Cerebellar nuclear complex (tissue), 1 donor: ENCODE data around the gene B4GALT1.

ENCODE experiments used
- DNase-seq, 2 experiments: peaks; one replicate each; lab custom pipeline; 2025; lab: John Stamatoyannopoulos, UW

The B4GALT1 gene

GRCh38 chr9:33139421-33140228 is 27.5 kb downstream of the B4GALT1 start:
- DNase-seq = peak; percentile 50 to 79

DNA sequence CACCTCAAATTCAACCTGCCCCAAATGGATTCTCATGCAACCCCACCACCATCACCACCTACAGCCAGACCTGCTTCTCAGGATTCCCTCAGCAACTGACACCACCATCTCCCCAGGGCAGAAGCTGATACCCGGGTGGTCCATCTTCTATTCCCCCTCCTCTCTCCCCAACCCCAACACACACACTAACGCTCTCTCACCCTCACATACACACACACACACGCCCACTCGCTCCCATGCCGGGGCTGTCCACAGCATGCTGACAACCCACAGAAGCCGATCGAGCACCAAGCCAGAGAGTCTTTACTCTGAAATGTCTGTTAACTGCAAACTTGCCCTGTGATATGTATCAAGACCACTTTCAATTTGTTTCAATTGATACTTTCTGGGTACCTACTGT is 28.4 kb downstream of the B4GALT1 start:
- DNase-seq = no peak

DNA sequence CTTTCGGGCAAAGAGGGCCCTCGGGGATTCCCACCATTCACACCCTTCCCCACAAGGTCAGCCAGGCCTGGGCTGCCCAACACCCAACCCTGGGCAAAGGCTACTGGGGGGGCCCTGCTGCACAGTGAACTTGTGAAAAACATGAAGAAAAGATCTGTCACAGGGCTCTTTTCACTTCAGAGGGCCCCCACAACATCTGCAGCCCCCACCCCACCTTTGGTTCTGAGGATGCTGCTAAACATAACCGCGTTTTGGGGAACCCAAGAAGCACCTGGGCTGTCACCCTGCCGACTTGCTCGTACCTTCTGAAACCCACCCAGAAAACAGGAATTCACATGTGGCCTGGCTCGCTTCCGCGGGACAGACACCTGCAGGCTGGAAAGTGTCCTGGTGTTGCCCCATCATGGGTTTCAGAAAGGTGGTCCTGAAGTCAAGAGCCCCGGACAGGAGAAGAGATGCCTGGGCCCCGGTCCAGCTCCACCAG is 29.3 kb downstream of the B4GALT1 start:
- no peak for DNase-seq

DNA sequence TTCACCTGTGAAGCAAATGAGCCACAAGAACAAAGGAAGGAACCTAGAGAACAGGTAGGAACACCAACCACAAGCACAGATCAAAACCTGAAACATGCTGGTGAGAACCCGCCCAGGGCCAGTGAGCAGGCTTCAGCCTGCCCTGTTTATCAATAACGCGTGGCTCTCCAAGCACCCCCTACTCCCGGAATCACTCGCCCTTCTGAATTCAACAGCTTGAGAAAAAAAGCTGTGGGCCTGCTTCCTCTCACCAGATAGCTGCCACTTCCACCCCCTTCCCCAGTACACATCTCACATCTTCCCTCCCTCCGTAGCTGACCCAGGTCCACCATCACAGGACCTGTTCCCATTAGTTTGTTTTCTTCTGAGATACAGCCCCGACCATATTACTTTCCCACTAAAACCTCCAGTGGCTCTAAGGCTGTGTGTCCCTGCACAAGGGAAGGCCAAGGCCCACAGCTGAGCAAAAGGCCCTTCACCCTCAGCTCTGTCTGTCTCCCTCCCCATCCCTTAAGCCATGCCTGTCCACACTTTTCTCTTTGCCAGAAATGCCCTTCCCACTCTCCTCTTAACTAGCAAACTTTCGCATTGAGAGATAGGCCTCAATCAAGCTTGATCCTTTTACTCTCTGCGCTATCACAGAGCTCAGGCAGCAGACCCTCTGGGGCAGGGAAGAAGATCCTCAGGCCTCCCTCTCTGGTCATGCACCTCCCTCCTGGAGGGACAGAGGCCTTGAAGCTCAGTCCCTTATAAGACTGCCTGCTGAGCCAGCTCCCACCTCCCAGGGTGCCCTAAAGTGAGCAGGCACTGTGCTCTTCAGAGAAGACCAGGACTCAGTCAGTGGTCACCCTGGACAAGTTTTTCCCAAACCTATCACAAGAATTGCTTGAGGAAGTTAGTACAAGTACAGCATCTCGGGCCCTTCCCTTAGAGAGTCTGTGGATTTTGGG is 30.1 kb downstream of the B4GALT1 start:
- DNase-seq = no peak

DNA sequence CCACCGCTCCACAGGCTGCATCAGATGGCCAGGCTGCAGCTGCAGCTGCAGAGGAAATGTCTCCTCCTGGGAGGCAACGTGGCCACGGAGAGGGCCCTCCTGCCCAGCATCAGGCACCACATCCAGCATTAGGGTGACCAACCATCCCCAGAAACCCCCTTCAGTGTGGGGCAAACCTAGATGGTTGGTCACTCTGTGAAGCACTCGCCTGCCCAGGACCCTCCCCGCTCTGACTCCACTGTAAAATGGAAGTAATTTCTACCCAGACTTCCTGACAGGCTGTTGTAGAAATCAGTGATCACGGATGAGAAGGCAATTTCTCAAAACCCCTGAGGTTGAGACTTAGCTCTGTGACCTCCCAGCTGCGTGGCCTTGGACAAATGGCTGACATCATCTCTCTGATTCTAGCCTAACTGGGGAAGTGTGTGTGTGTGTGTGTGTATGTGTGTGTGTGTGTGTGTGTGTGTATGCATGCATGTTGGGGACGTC is 31.6 kb downstream of the B4GALT1 start:
- no peak for DNase-seq

DNA sequence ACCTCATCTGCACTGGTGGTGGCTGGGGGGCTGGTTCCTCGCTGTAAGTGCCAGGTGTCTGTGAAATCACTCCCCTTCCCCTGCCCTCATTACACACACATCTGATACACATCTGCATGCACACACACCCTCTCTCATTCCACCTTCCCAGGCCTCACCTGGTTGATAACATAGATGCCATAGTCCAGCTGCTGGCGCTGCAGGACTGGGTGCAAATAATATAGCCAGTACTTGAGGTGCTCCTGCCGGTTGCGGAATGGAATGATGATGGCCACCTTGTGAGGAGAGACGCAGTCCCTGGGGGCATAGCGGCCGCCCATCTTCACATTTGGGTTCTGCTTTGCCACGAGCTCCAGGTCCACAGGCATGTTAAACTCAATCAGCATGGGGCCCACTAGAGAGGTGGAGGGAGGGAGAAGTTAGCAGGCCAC is 32.1 kb downstream of the B4GALT1 start:
- no peak for DNase-seq

DNA sequence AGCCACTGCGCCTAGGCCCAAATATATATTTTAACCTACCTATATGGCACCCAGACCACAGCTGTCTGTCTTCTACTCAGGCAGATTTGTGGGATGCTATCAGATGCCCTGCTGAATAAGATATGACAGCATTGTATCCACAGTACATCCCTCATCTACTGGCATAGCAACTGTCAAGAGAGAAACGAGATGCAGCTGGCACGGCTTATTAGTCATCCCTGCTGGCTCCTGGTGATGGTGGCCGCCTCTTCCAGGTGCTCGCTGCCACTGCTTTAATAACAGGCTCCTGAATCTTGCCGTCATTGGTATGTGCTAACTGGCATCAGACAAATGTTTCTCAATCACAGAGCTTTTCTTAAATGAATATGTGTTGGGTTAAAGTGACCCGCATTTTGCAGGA is 34.0 kb downstream of the B4GALT1 start:
- DNase-seq = no peak

DNA sequence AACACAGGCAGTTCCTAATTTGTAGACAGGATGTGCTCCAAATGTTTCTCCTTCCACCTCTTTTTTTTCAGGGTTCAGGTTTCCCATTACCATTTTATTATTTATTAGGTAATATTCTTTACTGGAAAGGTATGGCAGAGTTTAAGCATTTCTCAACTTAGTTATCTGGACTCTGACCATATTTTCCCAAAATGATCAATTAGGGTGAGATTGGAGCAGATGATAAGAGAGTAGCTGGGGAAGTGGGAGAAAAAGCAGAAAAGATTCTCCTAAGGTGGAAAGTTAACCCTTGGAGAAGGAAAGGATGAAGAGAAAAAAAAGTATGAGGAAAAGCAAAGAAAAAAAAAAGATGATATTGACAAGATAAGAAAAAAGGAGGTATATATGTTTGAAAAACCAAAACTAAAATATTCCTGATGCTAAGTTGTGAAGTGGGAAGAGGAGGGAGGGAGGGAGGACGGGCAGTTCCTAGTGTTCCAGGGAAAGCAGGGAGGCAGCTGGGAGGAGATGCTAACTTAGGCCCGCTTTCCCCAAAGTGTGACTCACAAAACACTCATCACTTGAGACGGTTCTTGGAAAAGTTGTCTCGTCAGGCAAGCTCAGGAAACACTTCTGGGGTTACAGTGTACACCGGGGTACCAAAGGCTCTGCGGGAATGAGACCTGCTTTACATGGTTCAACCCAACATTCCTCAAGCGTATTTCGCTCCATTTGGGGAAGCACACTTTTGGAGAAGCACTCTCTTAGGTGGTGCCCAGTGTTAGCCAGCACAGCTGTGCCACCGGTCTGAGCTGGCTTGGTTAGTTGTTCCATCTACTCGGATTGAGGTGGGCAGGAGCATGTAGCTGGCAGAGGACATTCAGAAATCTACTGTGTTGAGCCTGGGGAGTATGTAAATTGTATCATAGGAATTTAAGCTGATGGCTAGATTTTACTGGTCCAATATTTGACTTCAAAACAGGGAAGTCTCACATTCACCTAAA is 35.1 kb downstream of the B4GALT1 start:
- DNase-seq = no peak

DNA sequence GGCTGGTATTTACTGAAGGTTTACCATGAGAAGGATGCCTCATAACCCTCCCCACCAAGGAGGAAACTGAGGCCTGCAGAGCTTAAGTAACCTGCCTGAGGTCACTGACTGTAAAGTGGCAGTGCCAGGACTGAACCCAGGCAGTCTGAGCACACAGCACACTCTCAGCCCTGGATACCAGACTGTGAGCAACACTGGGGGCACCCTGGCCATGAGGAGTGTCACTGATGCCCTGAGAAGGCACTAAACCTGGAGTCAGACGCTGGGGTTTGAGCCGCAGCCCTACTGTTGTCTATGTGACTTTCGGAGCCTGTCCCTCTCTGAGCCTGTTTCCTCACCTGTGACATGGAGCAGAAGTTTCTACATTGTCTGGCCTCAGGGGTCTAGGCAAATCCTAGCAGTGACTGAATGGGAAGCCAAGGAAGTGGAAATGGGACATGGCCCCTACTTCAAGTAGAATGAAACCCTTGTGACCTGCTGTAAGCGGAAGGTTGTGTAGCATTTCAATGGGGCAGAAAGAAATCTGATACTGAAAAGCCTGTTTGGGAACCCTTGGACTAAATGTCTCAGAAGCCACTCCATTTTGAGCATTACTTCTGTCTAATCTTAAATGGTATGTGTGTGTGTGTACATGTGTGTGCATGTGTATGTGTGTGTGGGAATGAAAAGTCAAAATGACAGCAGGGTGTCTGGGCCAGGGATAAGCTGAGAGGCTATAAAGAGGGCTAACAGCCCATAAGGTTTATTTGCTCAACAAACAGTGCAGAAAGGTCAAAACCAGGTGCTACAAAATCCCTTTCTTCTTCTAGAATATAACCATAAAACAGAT is 36.0 kb downstream of the B4GALT1 start:
- no peak for DNase-seq

GRCh38 chr9:33129886-33130881 is 37.0 kb downstream of the B4GALT1 start:
- DNase-seq = no peak

- DNase-seq = no peak
Observed at GRCh38 chr9:33129251-33129885, 37.8 kb downstream of the B4GALT1 start.

- no peak for DNase-seq
Observed at GRCh38 chr9:33128570-33128969, 38.6 kb downstream of the B4GALT1 start.

GRCh38 chr9:33127881-33128280 is 39.3 kb downstream of the B4GALT1 start:
- no peak for DNase-seq

DNA sequence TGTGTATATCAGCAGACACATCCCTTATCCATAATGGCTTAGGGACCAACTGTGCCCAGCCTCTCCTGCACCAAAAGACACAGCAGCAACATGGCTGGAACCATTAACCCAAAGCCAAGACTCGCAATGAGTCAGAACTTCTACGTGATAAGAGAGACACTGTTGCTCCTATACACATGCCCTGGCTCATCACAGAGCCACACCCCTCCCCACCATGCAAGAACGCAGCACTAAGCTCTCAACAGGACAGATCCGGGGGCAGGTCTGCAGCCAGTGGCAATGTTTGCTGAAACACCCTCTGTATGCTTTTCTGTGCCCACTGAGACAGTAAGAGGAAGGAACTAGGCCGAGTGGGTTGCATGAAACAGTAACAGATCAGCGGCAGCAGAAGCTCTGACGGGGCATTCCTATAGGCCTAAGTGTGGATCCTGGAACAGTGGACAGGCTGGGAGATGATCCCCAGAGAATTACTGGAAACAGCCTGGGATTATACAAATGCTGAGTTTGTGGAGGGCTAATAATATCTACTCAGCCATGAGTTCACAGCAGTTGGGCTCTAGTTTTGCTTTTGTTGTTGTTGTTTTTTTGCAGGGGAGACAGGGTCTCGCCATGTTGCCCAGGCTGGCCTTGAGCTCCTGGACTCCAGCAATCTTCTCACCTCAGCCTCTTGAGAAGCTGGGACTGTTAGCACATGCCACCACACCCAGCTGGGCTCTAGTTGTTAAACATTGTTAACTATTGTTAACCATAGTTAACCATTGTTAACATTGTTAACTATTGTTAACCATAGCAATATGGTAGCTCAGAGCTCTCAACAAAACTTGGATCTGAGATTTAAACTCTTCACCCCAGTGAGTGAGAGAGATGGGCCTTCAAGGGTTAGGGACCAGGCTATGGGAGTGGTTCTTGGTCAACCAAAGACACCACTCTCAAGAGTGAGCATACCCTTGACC is 41.0 kb downstream of the B4GALT1 start:
- no peak for DNase-seq

- no peak for DNase-seq
Observed at GRCh38 chr9:33125461-33125860, 41.7 kb downstream of the B4GALT1 start.

DNA sequence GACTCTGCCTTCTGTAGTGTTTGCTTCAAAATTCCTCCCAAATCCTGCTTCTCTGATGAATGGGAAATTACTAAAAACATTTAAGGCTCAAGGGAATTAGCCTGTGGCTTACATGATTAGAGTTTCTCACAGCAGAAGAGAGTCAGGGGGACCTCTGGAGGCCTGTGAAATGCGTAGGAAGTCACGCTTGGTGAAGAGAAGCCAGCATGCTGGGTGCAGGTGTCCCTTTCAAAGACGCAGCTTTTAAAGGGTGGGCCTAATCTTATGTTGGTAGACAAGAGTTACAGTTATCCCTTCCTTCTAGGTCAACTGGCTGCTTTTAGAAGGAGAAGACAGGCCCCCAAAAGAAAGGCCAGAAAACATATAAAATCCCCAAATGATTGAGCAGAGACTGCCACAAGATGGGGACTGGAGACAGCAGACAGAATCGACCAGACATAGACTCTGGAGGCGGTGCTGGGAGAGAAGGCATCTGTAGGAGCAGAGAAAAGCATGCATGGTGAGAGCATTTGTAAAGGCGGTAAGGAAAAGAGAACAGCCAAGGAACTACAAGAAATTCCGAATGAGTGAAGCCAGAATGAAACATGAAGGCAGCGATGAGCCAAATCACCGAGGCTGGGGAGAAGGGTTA is 42.3 kb downstream of the B4GALT1 start:
- DNase-seq = no peak

DNA sequence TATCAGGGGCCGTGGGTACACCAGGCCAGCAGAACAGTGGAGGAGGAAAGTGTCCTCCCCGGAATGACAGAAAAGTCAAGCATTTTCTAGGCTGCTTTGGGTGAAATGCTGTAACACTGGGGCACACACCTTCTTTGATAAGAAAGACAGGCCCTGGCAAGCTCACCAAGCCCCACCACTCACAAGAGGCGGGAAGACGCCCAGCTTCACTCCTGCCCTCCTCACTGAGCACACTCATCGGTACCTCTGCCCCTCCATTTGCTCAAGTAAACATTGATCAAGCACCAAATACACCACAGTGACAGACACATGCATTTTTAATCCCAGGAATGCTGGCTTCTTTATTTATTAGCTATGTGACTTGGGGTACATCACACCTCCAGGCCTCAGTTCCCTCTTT is 43.1 kb downstream of the B4GALT1 start:
- no peak for DNase-seq
